AG10803 (cell line): ENCODE data around the gene NHS.

Experiments used
- DNase-seq: peaks from one replicate; pipeline ENCODE4 v3.0.0; 2010; ENCODE audit warnings: low read depth
- H3K4me3 ChIP-seq: 2 replicates; pipeline ENCODE4 v1.5.1; 2011; ENCODE audit warnings: mild to moderate bottlenecking, low read length, control low read depth
- CTCF ChIP-seq: conservative IDR thresholded peaks from 2 replicates; pipeline ENCODE4 v1.5.1; 2011; ENCODE audit warnings: mild to moderate bottlenecking, low read length, control low read depth, inconsistent platforms

The NHS gene

GRCh38 chrX:17459661-17460060, 84.7 kb downstream of the NHS start:
- DNase-seq, result peak; percentile 86
- no peak overlapping the region for H3K4me3 ChIP-seq
- TF ChIP-seq CTCF, result no peak

GRCh38 chrX:17462881-17463280, 87.9 kb downstream of the NHS start:
- no peak for TF ChIP-seq CTCF

GRCh38 chrX:17464194-17464593, 89.2 kb downstream of the NHS start:
- TF ChIP-seq CTCF, result no peak
- peak; percentile 70 for DNase-seq
- no peak overlapping the region for H3K4me3 ChIP-seq

More at GRCh38 chrX:17462881-17463280, 87.9 kb downstream of the NHS start:
- no peak for DNase-seq
- H3K4me3 ChIP-seq, result no peak overlapping the region

GRCh38 chrX:17465201-17465600, 90.2 kb downstream of the NHS start:
- DNase-seq, result peak; percentile 51
- no peak for TF ChIP-seq CTCF
- H3K4me3 ChIP-seq, result no peak overlapping the region

GRCh38 chrX:17465802-17466201, 90.8 kb downstream of the NHS start:
- no peak overlapping the region for H3K4me3 ChIP-seq
- DNase-seq, result no peak
- no peak for TF ChIP-seq CTCF

- no peak for TF ChIP-seq CTCF
- DNase-seq, result no peak
- H3K4me3 ChIP-seq, result no peak overlapping the region
These were observed 95.1 kb downstream of the NHS start for GRCh38 chrX:17470136-17470535.

GRCh38 chrX:17471121-17471520, 96.1 kb downstream of the NHS start:
- no peak overlapping the region for H3K4me3 ChIP-seq
- TF ChIP-seq CTCF, result no peak
- no peak for DNase-seq
